NCI-H345 treated with DMSO at 0.1 percent for 48 hours (cell line): ENCODE measurements around the gene KLHL3.
"Not testable (repeated sequence)": the region's sequence is repeated elsewhere in the genome, so short reads cannot be mapped to it uniquely, and the experiment has no call there.

ENCODE experiments used
- DNase-seq: peaks from one replicate; lab custom pipeline; 2025; ENCODE audit not compliant: unreplicated experiment; lab: John Stamatoyannopoulos, UW

Gene KLHL3

DNA sequence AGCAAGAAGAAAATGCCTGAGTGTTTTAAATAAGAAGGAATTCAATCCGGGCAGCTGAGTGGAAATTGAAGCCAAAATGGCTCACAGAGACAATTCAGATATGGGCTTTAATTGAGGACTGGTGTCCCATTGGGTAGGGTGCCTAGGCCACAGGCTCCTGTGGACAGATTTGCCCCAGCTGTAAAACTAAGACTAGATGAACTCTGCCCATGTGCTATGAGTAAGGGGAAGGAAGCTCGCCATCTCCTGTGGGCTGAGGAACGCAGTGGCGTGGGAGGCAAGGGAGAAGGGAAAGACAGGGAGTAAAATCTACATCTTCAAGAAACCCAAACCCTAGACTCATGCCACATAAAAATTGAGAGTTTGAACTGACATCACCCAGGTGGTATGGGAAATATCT lies 66.1 kb downstream of the KLHL3 start:
- DNase-seq, result no peak

- DNase-seq, result no peak
These were observed 67.3 kb downstream of the KLHL3 start for GRCh38 chr5:137668637-137669036.

DNA sequence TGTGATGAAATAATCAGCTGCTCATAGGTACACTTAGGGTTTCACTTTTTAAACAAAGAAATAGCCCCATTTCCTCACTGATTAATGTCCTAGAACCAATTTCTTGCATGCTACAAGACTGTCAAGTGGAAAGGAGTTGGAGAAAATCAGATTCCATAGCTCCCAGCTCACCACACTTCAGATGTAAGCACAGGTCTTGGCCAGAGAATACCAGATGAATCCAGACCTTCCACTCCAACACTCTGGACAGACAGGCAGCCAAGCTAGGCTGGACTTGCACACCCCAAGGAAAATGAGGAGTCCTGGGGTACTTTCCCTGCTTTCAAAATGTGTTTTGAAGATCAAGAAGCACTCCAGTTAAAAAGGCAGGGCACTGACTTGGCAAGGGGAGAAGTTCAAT lies 68.5 kb downstream of the KLHL3 start:
- no peak for DNase-seq

- DNase-seq, result no peak
These were observed 69.0 kb downstream of the KLHL3 start for GRCh38 chr5:137666901-137667300.

- no peak for DNase-seq
These were observed 69.4 kb downstream of the KLHL3 start for GRCh38 chr5:137666461-137666850.

DNA sequence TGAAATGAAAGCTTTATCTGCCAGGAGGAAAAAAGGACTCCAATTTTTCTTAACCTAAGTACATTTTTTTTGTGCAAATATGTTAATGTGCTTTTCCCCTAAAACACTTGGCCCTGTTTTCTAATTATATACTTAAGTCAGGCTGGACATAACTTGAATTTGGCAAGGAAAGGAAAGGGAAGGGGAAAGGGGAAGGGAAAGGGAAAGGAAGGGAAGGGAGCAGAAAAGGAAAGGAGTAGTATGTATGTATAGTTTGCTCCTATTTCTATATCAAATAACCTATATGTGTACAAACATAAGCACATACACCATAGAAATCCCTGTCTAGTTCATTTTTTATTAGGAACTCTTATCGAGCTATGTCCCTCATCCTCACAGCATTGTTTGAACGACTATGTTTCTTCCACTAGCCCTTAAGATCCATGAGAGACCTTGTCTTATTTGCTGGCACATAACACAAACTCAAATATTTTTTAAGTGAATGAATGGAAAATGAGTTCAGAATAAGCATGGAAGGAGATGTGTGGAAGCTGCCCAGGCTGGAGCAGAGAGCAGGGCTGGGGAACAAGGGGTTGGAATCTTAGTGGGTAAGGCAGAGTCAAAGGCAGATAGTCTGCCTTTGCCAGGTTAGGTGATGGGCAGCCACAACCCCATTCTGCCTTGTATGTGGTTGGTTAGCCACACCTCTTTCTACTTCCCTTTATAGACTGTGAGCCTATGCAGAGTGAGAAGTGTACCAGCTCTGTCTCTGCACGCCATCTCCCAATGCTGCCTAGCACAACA lies 70.0 kb downstream of the KLHL3 start:
- no peak for DNase-seq

DNA sequence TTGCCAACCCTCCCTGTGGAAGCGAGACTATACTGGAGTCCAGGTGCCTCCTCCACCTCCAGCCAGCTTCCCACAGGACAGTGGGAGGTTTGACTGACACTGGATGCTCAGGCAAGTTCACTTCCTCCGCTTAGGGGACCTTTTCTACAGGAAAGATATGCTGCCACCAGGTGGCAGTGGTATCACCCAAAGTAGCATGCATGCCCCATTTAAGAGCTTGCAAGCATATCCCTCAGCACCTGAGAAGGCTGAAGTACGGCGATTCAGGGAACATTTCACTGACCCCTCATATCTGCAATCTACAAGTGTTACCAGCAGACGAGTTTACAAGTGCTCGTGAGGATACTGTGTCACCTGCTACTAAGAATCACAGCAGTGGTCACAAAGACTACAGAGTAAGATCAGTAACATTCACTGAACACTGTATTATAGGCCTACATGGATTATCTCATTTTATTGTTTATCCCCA lies 75.5 kb downstream of the KLHL3 start:
- DNase-seq, result peak; percentile 52

- no peak for DNase-seq
These were observed 76.7 kb downstream of the KLHL3 start for GRCh38 chr5:137659209-137659608.

DNA sequence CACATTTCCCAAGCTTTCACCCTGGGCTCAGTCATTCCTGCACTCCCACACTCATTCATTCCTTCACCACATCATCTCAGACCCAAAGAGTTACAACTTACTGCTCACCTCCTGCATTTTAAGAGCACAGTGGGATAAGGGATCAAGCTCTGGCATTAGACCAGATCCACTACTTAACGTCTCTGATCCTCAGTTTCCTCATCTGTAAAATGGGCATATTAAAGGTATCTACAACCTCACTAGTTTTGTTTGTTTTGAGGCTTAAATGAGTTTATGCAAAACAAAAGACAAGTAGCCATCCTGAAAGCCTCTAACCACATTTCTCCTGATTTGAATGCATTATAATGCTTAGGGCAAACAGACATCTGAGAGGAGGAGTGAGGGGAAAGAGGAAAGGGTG lies 77.6 kb downstream of the KLHL3 start:
- DNase-seq, result no peak

DNA sequence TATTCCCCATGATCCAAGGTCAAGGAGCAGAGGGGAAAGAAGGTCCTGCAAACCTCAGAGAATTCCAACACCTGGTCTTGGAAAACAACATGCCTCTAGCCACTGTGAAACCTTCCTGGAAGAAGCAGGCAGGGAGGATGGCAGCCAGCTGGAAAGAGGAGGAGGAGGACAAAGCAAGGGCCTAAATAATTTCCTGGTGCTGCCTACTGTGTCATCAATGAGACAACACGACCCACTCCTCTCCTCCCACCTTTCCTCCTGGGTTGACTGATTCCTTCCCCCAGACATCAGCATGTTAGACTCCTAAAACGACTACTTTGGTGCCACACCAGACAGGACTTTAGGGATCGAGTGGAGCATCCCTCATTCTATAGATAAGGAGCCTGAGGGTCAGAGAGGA lies 78.8 kb downstream of the KLHL3 start:
- no peak for DNase-seq

DNA sequence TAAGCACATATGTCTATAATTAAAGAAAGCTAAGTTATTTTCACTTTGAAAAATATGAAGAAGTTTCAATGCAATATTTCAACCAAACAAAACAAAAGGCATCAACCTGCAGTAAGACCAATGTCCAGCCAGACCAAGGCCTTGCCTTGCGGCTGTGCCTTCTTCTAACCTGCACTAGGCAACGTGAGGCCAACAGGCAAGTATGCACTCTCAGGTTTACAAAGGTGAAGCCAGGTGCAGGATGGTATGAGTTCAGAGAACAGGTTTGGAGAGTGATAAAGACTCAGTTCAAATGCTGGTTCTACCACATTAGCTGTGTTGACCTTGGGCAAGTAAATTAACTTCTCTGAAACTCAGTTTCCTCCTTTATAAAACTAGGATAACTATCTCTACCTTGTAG lies 79.3 kb downstream of the KLHL3 start:
- DNase-seq, result no peak

DNA sequence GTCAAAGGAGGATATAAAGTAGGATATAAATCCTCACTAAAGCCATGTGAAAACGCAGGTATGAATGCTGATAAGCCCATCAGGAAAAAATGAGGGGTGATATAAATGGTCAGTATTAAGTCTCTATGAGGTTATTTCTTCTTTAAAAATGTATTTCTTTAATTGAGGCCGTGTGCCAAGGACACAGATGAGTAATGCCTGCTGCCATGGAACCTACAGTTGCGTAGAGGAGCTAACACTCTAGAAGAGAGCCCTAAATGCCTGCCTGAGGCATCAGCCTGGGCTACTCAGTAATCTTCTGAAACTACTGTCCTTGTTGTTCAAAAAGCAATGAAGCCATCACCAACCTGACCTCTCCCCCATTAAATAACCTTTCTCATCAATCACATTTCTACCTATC lies 84.9 kb downstream of the KLHL3 start:
- no peak for DNase-seq

GRCh38 chr5:137649228-137649935 lies 86.5 kb downstream of the KLHL3 start:
- no peak for DNase-seq

DNA sequence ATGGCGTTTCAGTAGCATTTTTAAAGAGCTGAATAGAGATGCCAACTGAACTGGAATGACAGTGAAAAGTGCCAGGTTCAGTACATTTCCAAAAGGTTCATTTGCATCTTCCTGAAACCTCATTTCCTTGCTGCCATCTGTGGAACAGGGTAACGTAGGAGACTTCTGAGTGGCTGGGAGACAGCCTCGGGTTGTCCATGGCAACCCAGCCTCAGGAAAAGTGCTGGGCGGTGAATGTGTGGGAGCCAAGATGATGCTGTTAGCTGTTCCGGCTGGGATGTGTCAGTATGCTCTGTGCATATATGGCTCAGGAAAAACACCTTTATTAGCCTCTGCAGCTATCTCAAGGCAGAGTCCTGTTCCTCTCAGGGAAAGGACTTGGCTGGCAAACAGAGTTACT lies 87.5 kb downstream of the KLHL3 start:
- DNase-seq, result no peak

GRCh38 chr5:137647401-137647800 lies 88.5 kb downstream of the KLHL3 start:
- DNase-seq, result no peak

DNA sequence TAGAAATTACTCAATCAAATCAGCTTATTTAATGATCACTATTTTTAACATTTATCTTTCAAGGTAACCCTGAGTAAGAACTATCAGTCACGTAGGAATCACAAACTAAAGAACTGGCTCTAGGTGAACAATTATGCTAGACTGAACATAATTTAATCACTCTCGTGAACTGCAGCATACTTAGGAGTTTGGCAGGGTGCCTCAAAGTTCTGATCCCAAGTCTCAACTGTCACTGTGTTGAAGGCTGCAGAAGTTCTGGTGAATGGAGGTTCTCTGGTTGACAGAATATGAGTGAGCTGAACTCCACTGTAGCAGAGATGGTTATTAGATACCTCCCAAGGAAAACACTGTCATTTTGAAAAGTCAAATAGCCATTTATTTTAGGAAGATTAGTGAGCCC lies 89.1 kb downstream of the KLHL3 start:
- DNase-seq, result no peak

- not testable (repeated sequence) for DNase-seq
These were observed 92.8 kb downstream of the KLHL3 start for GRCh38 chr5:137643081-137643480.

DNA sequence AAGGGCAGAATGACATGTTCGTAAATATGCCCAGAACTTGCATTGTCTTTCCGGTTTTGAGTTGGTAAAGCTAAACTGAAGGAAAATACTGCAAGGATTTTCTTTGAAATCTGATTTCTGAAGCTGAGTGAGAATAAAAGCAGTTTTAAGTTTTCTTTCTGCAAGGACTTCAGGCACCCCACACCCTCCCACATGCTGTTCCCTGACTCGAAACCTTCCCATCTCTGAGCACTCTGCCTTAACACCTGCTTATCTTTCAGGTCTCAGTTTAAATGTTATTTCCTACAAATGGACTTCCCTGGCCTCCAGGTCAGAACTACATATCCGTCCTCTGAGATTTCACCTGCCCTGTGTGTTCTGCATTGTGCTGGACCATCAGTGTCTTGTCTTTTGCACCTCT lies 93.8 kb downstream of the KLHL3 start:
- no peak for DNase-seq

DNA sequence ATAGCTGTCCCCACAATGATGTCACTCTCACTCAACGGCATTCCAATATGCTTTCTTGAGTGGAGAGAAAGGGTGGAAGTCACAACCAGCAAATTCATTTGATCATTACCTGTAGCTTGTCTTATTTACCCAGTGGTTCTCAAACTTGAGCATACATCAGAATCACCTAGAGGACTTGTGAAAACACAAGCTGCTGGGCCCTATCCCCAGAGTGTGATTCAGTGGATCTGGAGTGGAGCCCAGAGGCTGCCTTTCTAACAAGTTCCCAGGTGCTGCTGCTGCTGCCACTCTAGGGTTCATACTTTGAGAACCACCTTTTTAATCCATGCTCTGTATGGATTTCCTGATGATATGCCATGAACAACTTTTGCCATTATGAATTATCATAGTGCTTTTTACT lies 94.7 kb downstream of the KLHL3 start:
- DNase-seq, result no peak

DNA sequence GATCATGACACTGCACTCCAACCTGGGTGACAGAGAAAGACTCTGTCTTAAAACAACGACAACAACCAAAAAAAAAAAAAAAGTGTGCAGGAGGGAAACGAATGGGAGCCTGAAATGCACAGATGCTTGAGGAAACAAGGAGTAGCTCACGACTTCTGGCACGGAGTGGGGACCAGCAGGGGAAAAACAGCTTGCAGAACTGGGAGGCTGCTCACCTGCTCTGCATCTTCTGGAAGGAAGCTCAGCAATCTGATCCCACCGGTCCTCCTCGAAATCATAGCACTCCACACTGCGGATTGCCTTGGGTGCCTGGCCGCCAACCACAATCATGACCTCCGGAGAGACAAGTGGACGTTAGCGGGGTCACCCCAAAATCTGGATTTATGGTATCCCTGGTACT lies 96.2 kb downstream of the KLHL3 start:
- no peak for DNase-seq

GRCh38 chr5:137638841-137639240 lies 97.0 kb downstream of the KLHL3 start:
- no peak for DNase-seq

GRCh38 chr5:137636830-137637714 lies 98.8 kb downstream of the KLHL3 start:
- DNase-seq, result no peak
